NOMO-1 treated with DMSO at 0.1 percent for 48 hours (cell line): Measurements from ENCODE around the gene PHACTR1.
A peak's percentile ranks its signal among the peaks of the same experiment; 100 is the strongest.

Experiments used
- DNase-seq: peaks from one replicate; lab custom pipeline; 2025; ENCODE audit not compliant: unreplicated experiment; lab: John Stamatoyannopoulos, UW

The PHACTR1 gene

DNA sequence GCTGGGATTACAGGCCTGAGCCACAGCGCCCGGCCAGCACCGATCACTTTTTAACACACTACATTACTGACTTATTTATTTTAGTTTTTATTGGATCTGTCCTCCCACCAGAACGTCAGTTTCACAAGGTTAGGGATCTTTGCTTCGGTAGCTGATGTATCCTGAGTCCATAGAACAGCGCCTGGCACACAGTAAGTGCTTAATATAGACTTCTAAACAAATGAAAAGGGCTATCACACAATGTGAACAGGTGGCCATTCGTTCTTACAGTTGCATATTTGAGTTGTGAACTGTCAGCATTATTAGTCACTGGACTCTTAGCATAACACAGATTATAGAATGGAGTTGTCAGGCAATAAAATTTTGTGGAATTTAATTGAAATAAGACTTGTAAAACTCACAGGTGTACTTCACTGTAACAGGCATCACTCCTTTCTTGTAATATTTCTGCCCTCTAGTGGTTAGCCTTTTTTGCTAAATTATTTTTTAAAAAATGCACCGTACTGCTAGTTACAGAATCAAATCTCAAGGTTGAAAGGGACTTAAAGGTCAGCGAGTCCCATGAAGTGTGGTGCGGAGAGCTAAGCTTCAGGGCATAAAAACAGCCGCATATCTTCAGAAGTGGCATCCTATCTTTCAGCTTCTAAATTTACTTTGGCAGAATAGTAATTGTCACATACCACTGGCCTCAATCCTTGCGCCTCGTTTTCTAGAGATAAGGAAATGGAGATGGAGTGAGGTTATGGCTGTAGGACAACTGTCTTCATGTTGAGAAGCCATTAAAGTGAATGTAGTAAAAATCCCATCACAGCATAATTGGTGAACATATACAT is 615.2 kb downstream of the PHACTR1 start:
- DNase-seq = peak; percentile 20

DNA sequence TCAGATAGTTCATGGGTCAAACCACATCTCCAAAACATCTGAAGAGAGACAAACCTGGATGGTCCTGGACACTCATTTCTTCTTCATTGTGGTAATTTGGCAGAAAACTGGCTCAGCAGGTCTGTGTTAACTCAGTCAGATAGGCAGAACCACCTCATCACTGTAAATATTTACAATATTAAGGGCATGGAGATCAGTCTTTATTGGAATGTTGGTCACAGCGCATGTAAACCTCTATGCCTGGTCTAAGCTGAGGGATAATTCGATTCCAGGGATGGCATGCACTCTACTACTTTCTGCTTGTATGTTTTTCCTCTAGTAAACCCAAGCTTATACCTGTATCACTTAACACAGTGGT is 615.8 kb downstream of the PHACTR1 start:
- DNase-seq = no peak

DNA sequence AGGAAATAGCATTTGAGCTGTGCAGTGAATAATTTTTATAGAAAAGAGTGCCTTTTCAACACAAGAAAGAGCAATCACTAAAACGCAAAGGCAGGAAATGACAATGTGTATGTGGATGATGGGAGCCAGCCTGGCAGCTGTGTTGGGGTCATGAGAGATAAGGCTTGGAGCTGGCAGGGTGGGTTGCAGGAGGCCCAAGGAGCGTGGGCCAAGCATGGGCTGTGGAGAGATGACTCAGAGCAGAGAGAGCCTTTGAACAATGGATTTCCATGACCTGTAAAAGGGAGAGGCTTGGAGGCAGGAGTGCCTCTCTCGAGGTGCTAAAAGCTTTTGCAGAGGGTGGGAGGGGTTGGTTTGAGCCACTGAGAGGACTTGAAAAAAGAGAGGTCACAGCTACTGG is 618.4 kb downstream of the PHACTR1 start:
- no peak for DNase-seq

DNA sequence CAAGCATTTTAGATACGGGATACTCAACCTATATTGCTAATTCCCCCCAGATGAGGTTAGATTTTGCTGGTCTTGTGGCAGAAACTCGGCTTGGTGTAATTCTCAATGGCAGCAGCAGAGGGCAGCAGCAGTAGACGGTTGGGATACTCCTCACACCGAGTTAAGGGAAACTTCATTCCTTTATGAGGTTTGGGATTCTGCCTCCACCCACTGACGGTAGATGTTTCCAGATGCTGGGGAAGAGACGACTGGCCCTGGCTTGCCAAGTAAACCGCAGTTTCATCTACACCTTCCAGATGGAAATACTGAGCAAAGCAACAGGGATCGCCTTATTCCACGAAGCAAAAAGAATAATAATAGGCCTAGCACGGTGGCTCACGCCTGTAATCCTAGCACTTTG is 620.0 kb downstream of the PHACTR1 start:
- peak; percentile 59 for DNase-seq

DNA sequence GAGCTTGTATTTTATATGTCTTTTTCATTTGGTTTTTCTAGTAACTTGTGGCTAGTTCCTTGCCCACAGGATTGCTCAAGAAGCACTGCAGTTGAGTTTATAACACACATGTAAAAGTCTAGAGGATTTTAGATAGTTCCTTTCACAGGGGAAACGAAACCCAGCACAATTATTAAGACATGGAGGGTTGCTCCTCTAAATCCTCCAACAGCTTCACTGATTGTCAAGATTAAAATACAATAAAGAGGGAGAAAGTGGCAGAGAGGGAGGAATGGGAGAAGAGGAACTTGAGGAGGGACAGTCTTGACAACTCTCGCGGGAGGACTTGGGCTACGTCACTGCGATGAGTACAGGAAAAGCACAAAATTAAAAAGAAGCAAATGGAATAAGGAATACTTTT is 621.5 kb downstream of the PHACTR1 start:
- DNase-seq = peak; percentile 93
